ENCODE measurements around the gene ZNF831. TPM values are rescaled to one million over a fixed set of nuclear protein-coding genes. Genes with fewer than 3 reads are reported as not detected.

ZNF831 gene
- total RNA-seq, 1 experiment from 2014 or later: not detected

- no peaks in the 10 kb centered on the region for H3K36me3 ChIP-seq (ENCODE audit: insufficient read depth, low read length)
- DNase-seq: peak; percentile 48
- H3K4me3 ChIP-seq (ENCODE audit: low read length): no peak overlapping the region
- no peak overlapping the region for H3K9ac ChIP-seq (ENCODE audit: low read length)
- no peaks in the 10 kb centered on the region for H3K27me3 ChIP-seq (ENCODE audit: low read length)
- no peaks in the 10 kb centered on the region for H3K9me3 ChIP-seq (ENCODE audit: low read length)
- no peaks in the 10 kb centered on the region for H3K9me2 ChIP-seq (replicated peaks; ENCODE audit: insufficient read depth, low read length)
- H3K79me2 ChIP-seq (ENCODE audit: low read length): no peaks in the 10 kb centered on the region
- no peak overlapping the region for H2AFZ ChIP-seq (ENCODE audit: low read length)
- H3K27ac ChIP-seq (ENCODE audit: low read length): no peak overlapping the region
- peaks cover 38% of the 10 kb centered on the region for H3K4me1 ChIP-seq (ENCODE audit: low read length)
- no peaks in the 10 kb centered on the region for H4K20me1 ChIP-seq (ENCODE audit: insufficient read depth, low read depth, low read length)
- H3K4me2 ChIP-seq (ENCODE audit: low read depth, low read length, poor library complexity, severe bottlenecking): no peak overlapping the region
Measured at GRCh38 chr20:59253779-59254319, 90.2 kb downstream of the ZNF831 start.

DNA sequence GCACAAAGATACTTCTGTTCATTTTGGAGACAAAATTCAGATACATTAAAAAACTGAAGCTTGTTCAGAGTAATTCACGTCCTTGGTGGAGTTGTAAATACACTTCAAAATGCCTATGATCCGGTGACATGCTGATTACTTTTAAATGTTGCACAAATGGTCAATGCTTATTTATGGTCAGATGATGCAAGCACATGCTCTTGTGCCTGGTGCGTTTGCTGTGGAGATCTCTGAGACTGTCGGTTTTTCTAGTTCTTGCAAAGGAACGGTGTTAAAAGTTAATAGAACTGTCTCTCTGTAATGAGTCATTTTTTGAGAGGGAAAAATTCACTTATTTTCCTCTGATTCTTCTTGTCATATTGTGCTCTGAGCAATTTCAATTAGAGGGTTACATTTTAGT, 91.6 kb downstream of the ZNF831 start:
- no peaks in the 10 kb centered on the region for H3K9me2 ChIP-seq (replicated peaks; ENCODE audit: insufficient read depth, low read length)
- no peak for DNase-seq
- peaks cover 45% of the 10 kb centered on the region for H3K4me1 ChIP-seq (ENCODE audit: low read length)
- H3K4me3 ChIP-seq (ENCODE audit: low read length): no peak overlapping the region
- H3K9me3 ChIP-seq (ENCODE audit: low read length): no peaks in the 10 kb centered on the region
- H2AFZ ChIP-seq (ENCODE audit: low read length): no peak overlapping the region
- no peaks in the 10 kb centered on the region for H3K36me3 ChIP-seq (ENCODE audit: insufficient read depth, low read length)
- H3K9ac ChIP-seq (ENCODE audit: low read length): no peak overlapping the region
- H3K79me2 ChIP-seq (ENCODE audit: low read length): no peaks in the 10 kb centered on the region
- H3K27me3 ChIP-seq (ENCODE audit: low read length): no peaks in the 10 kb centered on the region
- H3K4me2 ChIP-seq (ENCODE audit: low read depth, low read length, poor library complexity, severe bottlenecking): no peak overlapping the region
- no peak overlapping the region for H3K27ac ChIP-seq (ENCODE audit: low read length)
- H4K20me1 ChIP-seq (ENCODE audit: insufficient read depth, low read depth, low read length): no peaks in the 10 kb centered on the region

DNA sequence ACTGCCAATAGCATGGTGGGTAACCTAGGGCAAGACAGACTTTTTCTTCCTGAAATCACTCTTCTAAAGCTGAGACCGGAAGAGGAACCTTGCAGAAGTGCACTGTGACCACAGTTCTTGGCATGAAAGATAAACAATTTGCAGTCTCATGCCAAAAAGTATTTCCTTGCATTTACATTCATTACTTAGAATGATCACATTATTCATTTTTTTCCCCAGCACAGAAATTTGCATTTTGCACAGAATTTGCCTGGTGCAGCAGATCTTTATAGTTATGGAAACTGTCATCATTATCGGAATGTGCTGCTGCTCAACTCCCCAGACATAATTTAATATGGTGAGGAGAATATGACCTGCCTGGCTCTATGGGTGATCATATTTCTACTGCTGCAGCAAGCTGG, 94.6 kb downstream of the ZNF831 start:
- Histone ChIP-seq H3K4me1 (ENCODE audit: low read length) (peaks cover 54% of the 10 kb centered on the region), H3K9me2 (replicated peaks; ENCODE audit: insufficient read depth, low read length) (no peaks in the 10 kb centered on the region), H3K36me3 (ENCODE audit: insufficient read depth, low read length) (no peaks in the 10 kb centered on the region), H3K79me2 (ENCODE audit: low read length) (no peaks in the 10 kb centered on the region), H4K20me1 (ENCODE audit: insufficient read depth, low read depth, low read length) (no peaks in the 10 kb centered on the region), H3K9ac (ENCODE audit: low read length) (no peak overlapping the region; the same call in 1 of the 2 replicates), H3K27ac (ENCODE audit: low read length) (peak overlapping the region; percentile 68), H3K9me3 (ENCODE audit: low read length) (no peaks in the 10 kb centered on the region), H3K4me3 (ENCODE audit: low read length) (peak overlapping the region; percentile 22; the same call in 1 of the 2 replicates), H3K27me3 (ENCODE audit: low read length) (no peaks in the 10 kb centered on the region), H2AFZ (ENCODE audit: low read length) (peak overlapping the region; percentile 17), H3K4me2 (ENCODE audit: low read depth, low read length, poor library complexity, severe bottlenecking) (peak overlapping the region; percentile 58)
- peak; percentile 87 for DNase-seq

- Histone ChIP-seq H3K9me3 (ENCODE audit: low read length) (no peaks in the 10 kb centered on the region), H3K4me1 (ENCODE audit: low read length) (peaks cover 48% of the 10 kb centered on the region), H3K9me2 (replicated peaks; ENCODE audit: insufficient read depth, low read length) (no peaks in the 10 kb centered on the region), H2AFZ (ENCODE audit: low read length) (no peak overlapping the region), H3K27me3 (ENCODE audit: low read length) (no peaks in the 10 kb centered on the region), H3K4me3 (ENCODE audit: low read length) (no peak overlapping the region), H4K20me1 (ENCODE audit: insufficient read depth, low read depth, low read length) (no peaks in the 10 kb centered on the region), H3K79me2 (ENCODE audit: low read length) (no peaks in the 10 kb centered on the region), H3K9ac (ENCODE audit: low read length) (no peak overlapping the region), H3K4me2 (ENCODE audit: low read depth, low read length, poor library complexity, severe bottlenecking) (no peak overlapping the region), H3K36me3 (ENCODE audit: insufficient read depth, low read length) (no peaks in the 10 kb centered on the region), H3K27ac (ENCODE audit: low read length) (no peak overlapping the region)
- DNase-seq: no peak
Measured at GRCh38 chr20:59259946-59260345, 96.3 kb downstream of the ZNF831 start.

GRCh38 chr20:59265298-59265697, 101.7 kb downstream of the ZNF831 start:
- H3K9me3 ChIP-seq (ENCODE audit: low read length): no peaks in the 10 kb centered on the region
- H3K9ac ChIP-seq (ENCODE audit: low read length): no peak overlapping the region
- no peak for DNase-seq
- H2AFZ ChIP-seq (ENCODE audit: low read length): no peak overlapping the region
- H3K27me3 ChIP-seq (ENCODE audit: low read length): no peaks in the 10 kb centered on the region
- no peaks in the 10 kb centered on the region for H3K9me2 ChIP-seq (replicated peaks; ENCODE audit: insufficient read depth, low read length)
- peaks cover 37% of the 10 kb centered on the region for H3K4me1 ChIP-seq (ENCODE audit: low read length)
- H3K4me2 ChIP-seq (ENCODE audit: low read depth, low read length, poor library complexity, severe bottlenecking): no peak overlapping the region
- H3K79me2 ChIP-seq (ENCODE audit: low read length): no peaks in the 10 kb centered on the region
- no peak overlapping the region for H3K27ac ChIP-seq (ENCODE audit: low read length)
- H4K20me1 ChIP-seq (ENCODE audit: insufficient read depth, low read depth, low read length): no peaks in the 10 kb centered on the region
- no peak overlapping the region for H3K4me3 ChIP-seq (ENCODE audit: low read length)
- no peaks in the 10 kb centered on the region for H3K36me3 ChIP-seq (ENCODE audit: insufficient read depth, low read length)

DNA sequence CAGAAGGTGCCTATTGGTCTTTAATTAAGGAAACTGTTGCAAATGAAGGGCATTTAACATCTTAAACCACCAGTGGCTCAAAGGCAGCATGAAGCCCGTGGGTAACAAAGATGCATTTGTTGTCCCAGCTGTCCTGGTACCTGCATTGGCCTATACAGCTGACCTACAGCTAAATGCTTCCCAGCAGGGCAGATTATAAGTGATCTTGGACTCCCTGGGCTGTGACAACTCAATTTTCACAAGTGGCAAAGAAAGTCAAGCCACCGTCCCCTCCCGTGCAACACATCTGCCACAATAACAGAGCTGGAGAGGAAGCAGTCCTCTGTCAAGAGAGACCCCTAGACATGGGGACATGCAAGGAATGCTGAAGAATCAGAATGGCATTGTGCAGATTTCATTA, 105.2 kb downstream of the ZNF831 start:
- H3K9ac ChIP-seq (ENCODE audit: low read length): peak overlapping the region; percentile 14; the same call in 1 of the 2 replicates
- no peaks in the 10 kb centered on the region for H3K9me2 ChIP-seq (replicated peaks; ENCODE audit: insufficient read depth, low read length)
- no peaks in the 10 kb centered on the region for H4K20me1 ChIP-seq (ENCODE audit: insufficient read depth, low read depth, low read length)
- H3K27ac ChIP-seq (ENCODE audit: low read length): peak overlapping the region; percentile 32; the same call in 1 of the 2 replicates
- no peaks in the 10 kb centered on the region for H3K27me3 ChIP-seq (ENCODE audit: low read length)
- H3K4me1 ChIP-seq (ENCODE audit: low read length): peaks cover 32% of the 10 kb centered on the region
- H3K4me2 ChIP-seq (ENCODE audit: low read depth, low read length, poor library complexity, severe bottlenecking): peak overlapping the region; percentile 63
- no peaks in the 10 kb centered on the region for H3K36me3 ChIP-seq (ENCODE audit: insufficient read depth, low read length)
- DNase-seq: no peak
- no peak overlapping the region for H2AFZ ChIP-seq (ENCODE audit: low read length)
- no peaks in the 10 kb centered on the region for H3K9me3 ChIP-seq (ENCODE audit: low read length)
- H3K79me2 ChIP-seq (ENCODE audit: low read length): no peaks in the 10 kb centered on the region
- H3K4me3 ChIP-seq (ENCODE audit: low read length): peak overlapping the region; percentile 33

DNA sequence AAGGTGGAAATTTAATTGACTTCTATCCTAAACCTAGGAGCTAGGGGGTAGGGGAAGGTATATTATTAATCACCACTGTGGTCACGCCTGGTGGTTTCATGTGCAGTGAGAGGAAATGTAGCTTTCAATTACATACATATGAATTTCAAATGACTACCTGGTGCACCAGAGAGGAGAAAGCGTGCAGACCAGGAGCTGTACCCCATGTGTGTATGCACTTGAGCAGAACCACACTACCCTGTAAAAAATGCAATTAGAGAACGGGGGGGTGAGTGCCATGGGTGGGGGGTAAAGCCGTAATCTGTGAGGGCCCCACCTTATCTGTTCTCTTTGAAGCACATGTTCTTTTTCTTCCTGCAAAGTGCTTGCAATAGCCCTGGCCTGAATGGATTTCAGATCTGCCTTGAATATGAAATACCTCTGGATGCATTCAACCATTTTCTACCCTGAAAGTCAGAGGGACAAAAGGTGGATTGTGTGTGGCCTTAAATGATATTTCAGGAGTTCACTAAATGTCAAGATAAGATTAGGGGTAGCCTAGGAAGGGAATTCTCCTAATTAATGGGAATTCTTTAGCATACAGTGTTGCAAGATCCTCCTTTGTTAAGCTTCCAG, 105.9 kb downstream of the ZNF831 start:
- Histone ChIP-seq H3K79me2 (ENCODE audit: low read length) (no peaks in the 10 kb centered on the region), H3K36me3 (ENCODE audit: insufficient read depth, low read length) (no peaks in the 10 kb centered on the region)
- DNase-seq: peak; percentile 78

DNA sequence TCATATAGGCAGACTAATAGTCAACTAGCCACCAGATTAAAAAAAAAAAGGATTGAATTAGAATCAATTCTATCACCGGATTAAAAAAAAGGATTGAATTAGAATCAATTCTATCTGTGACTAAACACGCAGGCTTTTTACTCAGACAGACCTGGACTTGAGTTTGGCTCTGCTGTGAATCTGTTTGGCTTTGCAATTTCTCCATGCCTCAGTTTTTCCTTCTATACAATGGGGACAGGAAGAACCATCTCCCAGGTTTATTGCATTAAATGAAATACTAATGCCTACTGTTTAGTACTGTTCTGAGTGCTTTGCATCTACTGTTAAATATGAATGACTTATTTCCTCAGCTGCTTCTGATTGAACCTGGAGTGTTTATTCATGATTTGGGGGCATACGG, 106.8 kb downstream of the ZNF831 start:
- H4K20me1 ChIP-seq (ENCODE audit: insufficient read depth, low read depth, low read length): no peaks in the 10 kb centered on the region
- H2AFZ ChIP-seq (ENCODE audit: low read length): no peak overlapping the region
- no peaks in the 10 kb centered on the region for H3K9me3 ChIP-seq (ENCODE audit: low read length)
- no peaks in the 10 kb centered on the region for H3K79me2 ChIP-seq (ENCODE audit: low read length)
- peak overlapping the region; percentile 63 for H3K4me2 ChIP-seq (ENCODE audit: low read depth, low read length, poor library complexity, severe bottlenecking)
- H3K36me3 ChIP-seq (ENCODE audit: insufficient read depth, low read length): no peaks in the 10 kb centered on the region
- no peak overlapping the region for H3K9ac ChIP-seq (ENCODE audit: low read length)
- H3K4me1 ChIP-seq (ENCODE audit: low read length): peaks cover 34% of the 10 kb centered on the region
- H3K4me3 ChIP-seq (ENCODE audit: low read length): no peak overlapping the region
- no peaks in the 10 kb centered on the region for H3K27me3 ChIP-seq (ENCODE audit: low read length)
- H3K27ac ChIP-seq (ENCODE audit: low read length): no peak overlapping the region; the same call in 1 of the 2 replicates
- no peak for DNase-seq
- no peaks in the 10 kb centered on the region for H3K9me2 ChIP-seq (replicated peaks; ENCODE audit: insufficient read depth, low read length)

More for the DNA sequence above, 105.9 kb downstream of the ZNF831 start:
- H3K9ac ChIP-seq (ENCODE audit: low read length): peak overlapping the region; percentile 21; the same call in 1 of the 2 replicates
- peaks cover 34% of the 10 kb centered on the region for H3K4me1 ChIP-seq (ENCODE audit: low read length)
- H3K27me3 ChIP-seq (ENCODE audit: low read length): no peaks in the 10 kb centered on the region
- H2AFZ ChIP-seq (ENCODE audit: low read length): no peak overlapping the region
- peak overlapping the region; percentile 63 for H3K4me2 ChIP-seq (ENCODE audit: low read depth, low read length, poor library complexity, severe bottlenecking)
- no peaks in the 10 kb centered on the region for H3K9me2 ChIP-seq (replicated peaks; ENCODE audit: insufficient read depth, low read length)
- H3K4me3 ChIP-seq (ENCODE audit: low read length): peak overlapping the region; percentile 33
- H3K9me3 ChIP-seq (ENCODE audit: low read length): no peaks in the 10 kb centered on the region
- peak overlapping the region; percentile 39; the same call in 1 of the 2 replicates for H3K27ac ChIP-seq (ENCODE audit: low read length)
- H4K20me1 ChIP-seq (ENCODE audit: insufficient read depth, low read depth, low read length): no peaks in the 10 kb centered on the region

Measured in Karpas-422 (cell line).